ENCODE data around the gene TRIM33. TPM values are rescaled to one million over a fixed set of nuclear protein-coding genes. Genes with fewer than 3 reads are reported as not detected.

TRIM33 gene
- total and polyA plus RNA-seq, 2 experiments from 2014 or later: 10.6 to 17.6 TPM

DNA sequence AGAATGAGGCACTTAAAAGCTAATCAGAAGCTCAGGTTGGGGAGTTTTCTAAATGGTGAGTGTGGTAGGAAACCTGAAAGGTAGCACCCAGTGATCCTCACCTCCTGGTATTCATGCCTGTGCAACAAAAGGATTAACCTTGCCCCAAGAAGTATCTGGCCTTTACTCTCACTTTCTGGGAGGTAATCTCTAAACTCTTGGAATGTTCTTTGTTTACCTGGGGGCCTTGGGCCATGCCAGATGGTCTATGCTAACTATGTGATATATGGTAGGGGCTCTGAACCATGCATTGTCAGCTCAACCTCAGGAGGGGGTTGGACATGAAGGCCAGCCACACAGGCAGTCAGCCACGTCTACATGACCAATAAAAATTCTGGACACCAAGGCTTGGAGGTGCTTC is 24.4 kb upstream of the TRIM33 start:
- WGBS, 2 experiments (ENCODE audit: low coverage in 1 of 2, low lambda C conversion rate in 2 of 2, missing lambda C conversion rate in 2 of 2): 4 to 5% methylated on average over 1 of the region's 1 CpG
- no peaks in the 10 kb centered on the region for H3K9me2 ChIP-seq (ENCODE audit: insufficient read depth)
- H3K9me3 ChIP-seq (ENCODE audit: low read depth): no peaks in the 10 kb centered on the region
- no peaks in the 10 kb centered on the region for H3F3A ChIP-seq (ENCODE audit: insufficient read depth)
- no peaks in the 10 kb centered on the region for H4K20me1 ChIP-seq (ENCODE audit: insufficient read depth)
- H2AFZ ChIP-seq: no peak overlapping the region
- H3K9ac ChIP-seq: no peak overlapping the region
- DNase-seq: no peak
- no peaks in the 10 kb centered on the region for H3K36me3 ChIP-seq (ENCODE audit: low read depth)
- no peak overlapping the region for H3K4me2 ChIP-seq (ENCODE audit: unreplicated experiment)
- in situ Hi-C loops (cut with MboI): no loop called here
- H3K27me3 ChIP-seq (replicated peaks; ENCODE audit: insufficient read depth): no peaks in the 10 kb centered on the region
- H3K4me1 ChIP-seq (ENCODE audit: insufficient read depth): no peaks in the 10 kb centered on the region
- no peak overlapping the region for H3K4me3 ChIP-seq
- H3K79me2 ChIP-seq (ENCODE audit: insufficient read depth): no peaks in the 10 kb centered on the region
- TF ChIP-seq EZH2 (IDR thresholded peaks at IDR 0.05; ENCODE audit: insufficient read depth, poor library complexity, severe bottlenecking) (no peak), EZH2phosphoT487 (IDR thresholded peaks at IDR 0.05; ENCODE audit: insufficient read depth, low read depth) (no peak)
- no peak overlapping the region for H3K27ac ChIP-seq

DNA sequence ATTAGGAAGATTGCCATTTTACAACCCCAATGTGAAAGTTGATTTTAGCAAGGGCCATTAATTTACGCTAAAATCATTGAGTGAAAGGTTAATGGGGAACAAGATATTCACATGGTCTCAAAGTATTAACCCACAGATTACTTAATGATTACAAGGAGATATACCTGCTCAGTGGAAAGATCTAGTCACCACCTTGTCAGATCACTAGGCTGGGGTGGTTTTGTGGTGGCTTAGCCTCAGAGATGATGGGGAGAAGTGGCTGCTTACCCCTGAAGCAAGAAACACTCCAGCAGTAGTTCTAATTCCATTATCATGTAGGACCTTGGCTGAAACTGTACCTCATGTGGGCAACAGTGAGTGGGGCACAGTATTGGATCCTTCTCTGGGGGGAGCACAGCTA is 20.1 kb upstream of the TRIM33 start:
- Histone ChIP-seq H3K27ac (no peak overlapping the region), H3K4me2 (ENCODE audit: unreplicated experiment) (no peak overlapping the region), H4K20me1 (ENCODE audit: insufficient read depth) (no peaks in the 10 kb centered on the region), H3F3A (ENCODE audit: insufficient read depth) (no peaks in the 10 kb centered on the region), H3K4me3 (no peak overlapping the region), H3K9me2 (ENCODE audit: insufficient read depth) (no peaks in the 10 kb centered on the region), H3K4me1 (ENCODE audit: insufficient read depth) (no peaks in the 10 kb centered on the region), H3K36me3 (ENCODE audit: low read depth) (no peaks in the 10 kb centered on the region), H3K9me3 (ENCODE audit: low read depth) (no peaks in the 10 kb centered on the region), H3K79me2 (ENCODE audit: insufficient read depth) (no peaks in the 10 kb centered on the region), H3K27me3 (replicated peaks; ENCODE audit: insufficient read depth) (no peaks in the 10 kb centered on the region), H2AFZ (no peak overlapping the region), H3K9ac (no peak overlapping the region)
- no peak for DNase-seq
- 0% methylated on average over 1 of the region's 1 CpG for WGBS, 2 experiments (ENCODE audit: low coverage in 1 of 2, low lambda C conversion rate in 2 of 2, missing lambda C conversion rate in 2 of 2)
- TF ChIP-seq EZH2 (IDR thresholded peaks at IDR 0.05; ENCODE audit: insufficient read depth, poor library complexity, severe bottlenecking) (no peak), EZH2phosphoT487 (IDR thresholded peaks at IDR 0.05; ENCODE audit: insufficient read depth, low read depth) (no peak)
- in situ Hi-C loops (cut with MboI): no loop called here

DNA sequence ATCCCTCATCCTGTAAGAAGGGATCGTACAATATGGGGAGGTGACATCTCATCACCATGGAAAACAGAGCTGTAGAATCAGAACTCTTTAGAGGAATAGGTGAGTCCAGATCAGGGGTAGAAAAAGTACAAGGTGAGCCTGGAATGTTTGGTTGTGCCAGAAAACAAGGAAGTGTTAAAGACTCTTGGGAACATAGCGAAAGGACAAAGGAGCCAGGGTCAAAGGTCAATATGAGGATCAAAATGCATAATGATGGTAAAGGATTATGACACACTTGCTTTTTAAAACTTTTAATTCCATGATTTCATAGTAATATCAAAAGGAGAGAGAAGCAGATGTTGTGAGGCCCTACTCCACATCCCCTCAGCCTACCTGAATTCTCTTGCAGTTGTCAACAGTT is 19.2 kb upstream of the TRIM33 start:
- no peaks in the 10 kb centered on the region for H4K20me1 ChIP-seq (ENCODE audit: insufficient read depth)
- no peaks in the 10 kb centered on the region for H3K4me1 ChIP-seq (ENCODE audit: insufficient read depth)
- in situ Hi-C loops (cut with MboI): no loop called here
- no peak overlapping the region for H3K9ac ChIP-seq
- H3K9me2 ChIP-seq (ENCODE audit: insufficient read depth): no peaks in the 10 kb centered on the region
- WGBS, 2 experiments (ENCODE audit: low coverage in 1 of 2, low lambda C conversion rate in 2 of 2, missing lambda C conversion rate in 2 of 2): 79 to 85% methylated on average over 2 of the region's 2 CpGs
- TF ChIP-seq EZH2 (IDR thresholded peaks at IDR 0.05; ENCODE audit: insufficient read depth, poor library complexity, severe bottlenecking): no peak
- no peak for TF ChIP-seq EZH2phosphoT487 (IDR thresholded peaks at IDR 0.05; ENCODE audit: insufficient read depth, low read depth)
- H3K4me2 ChIP-seq (ENCODE audit: unreplicated experiment): no peak overlapping the region
- no peaks in the 10 kb centered on the region for H3K36me3 ChIP-seq (ENCODE audit: low read depth)
- no peaks in the 10 kb centered on the region for H3K27me3 ChIP-seq (replicated peaks; ENCODE audit: insufficient read depth)
- H2AFZ ChIP-seq: no peak overlapping the region
- no peak overlapping the region for H3K27ac ChIP-seq
- no peak overlapping the region for H3K4me3 ChIP-seq
- no peaks in the 10 kb centered on the region for H3F3A ChIP-seq (ENCODE audit: insufficient read depth)
- H3K9me3 ChIP-seq (ENCODE audit: low read depth): no peaks in the 10 kb centered on the region
- no peak for DNase-seq
- no peaks in the 10 kb centered on the region for H3K79me2 ChIP-seq (ENCODE audit: insufficient read depth)

GRCh38 chr1:114524944-114525343 is 13.9 kb upstream of the TRIM33 start:
- Histone ChIP-seq H3K9me2 (ENCODE audit: insufficient read depth) (no peaks in the 10 kb centered on the region), H3K4me1 (ENCODE audit: insufficient read depth) (no peaks in the 10 kb centered on the region), H3K27me3 (replicated peaks; ENCODE audit: insufficient read depth) (no peaks in the 10 kb centered on the region), H4K20me1 (ENCODE audit: insufficient read depth) (no peaks in the 10 kb centered on the region), H3K9ac (no peak overlapping the region), H3K4me2 (ENCODE audit: unreplicated experiment) (no peak overlapping the region), H3K79me2 (ENCODE audit: insufficient read depth) (no peaks in the 10 kb centered on the region), H3K9me3 (ENCODE audit: low read depth) (no peaks in the 10 kb centered on the region), H3K36me3 (ENCODE audit: low read depth) (no peaks in the 10 kb centered on the region), H3K27ac (no peak overlapping the region), H2AFZ (no peak overlapping the region), H3K4me3 (no peak overlapping the region), H3F3A (ENCODE audit: insufficient read depth) (no peaks in the 10 kb centered on the region)
- DNase-seq: no peak
- in situ Hi-C loops (cut with MboI): no loop called here
- no peak for TF ChIP-seq EZH2phosphoT487 (IDR thresholded peaks at IDR 0.05; ENCODE audit: insufficient read depth, low read depth)
- no peak for TF ChIP-seq EZH2 (IDR thresholded peaks at IDR 0.05; ENCODE audit: insufficient read depth, poor library complexity, severe bottlenecking)

GRCh38 chr1:114522264-114522575 is 11.2 kb upstream of the TRIM33 start:
- no peaks in the 10 kb centered on the region for H3K9me2 ChIP-seq (ENCODE audit: insufficient read depth)
- no peak overlapping the region for H3K4me3 ChIP-seq
- no peak overlapping the region for H3K27ac ChIP-seq
- H3K27me3 ChIP-seq (replicated peaks; ENCODE audit: insufficient read depth): no peaks in the 10 kb centered on the region
- no peak for DNase-seq
- H3K79me2 ChIP-seq (ENCODE audit: insufficient read depth): no peaks in the 10 kb centered on the region
- H3K4me2 ChIP-seq (ENCODE audit: unreplicated experiment): no peak overlapping the region
- WGBS, 2 experiments (ENCODE audit: low coverage in 1 of 2, low lambda C conversion rate in 2 of 2, missing lambda C conversion rate in 2 of 2): 53 to 60% methylated on average over 2 of the region's 2 CpGs
- no peaks in the 10 kb centered on the region for H3K9me3 ChIP-seq (ENCODE audit: low read depth)
- no peak overlapping the region for H2AFZ ChIP-seq
- TF ChIP-seq EZH2 (IDR thresholded peaks at IDR 0.05; ENCODE audit: insufficient read depth, poor library complexity, severe bottlenecking) (no peak), EZH2phosphoT487 (IDR thresholded peaks at IDR 0.05; ENCODE audit: insufficient read depth, low read depth) (no peak)
- no peaks in the 10 kb centered on the region for H3K4me1 ChIP-seq (ENCODE audit: insufficient read depth)
- no peaks in the 10 kb centered on the region for H3K36me3 ChIP-seq (ENCODE audit: low read depth)
- in situ Hi-C loops (cut with MboI): no loop called here
- no peaks in the 10 kb centered on the region for H4K20me1 ChIP-seq (ENCODE audit: insufficient read depth)
- H3K9ac ChIP-seq: no peak overlapping the region
- H3F3A ChIP-seq (ENCODE audit: insufficient read depth): no peaks in the 10 kb centered on the region

Data from GM23248 (cell line).